GM12872 (cell line): ENCODE data around the gene KCNJ14.

Experiments used
- CTCF ChIP-seq: IDR thresholded peaks from 3 replicates; pipeline ENCODE4 v1.5.1; 2011; ENCODE audit warnings: low read depth, mild to moderate bottlenecking, low read length, moderate library complexity; ENCODE audit not compliant: insufficient read depth

The KCNJ14 gene

GRCh38 chr19:48511321-48511731 lies 56.0 kb downstream of the KCNJ14 start:
- TF ChIP-seq CTCF: no peak

GRCh38 chr19:48511800-48512503 lies 56.6 kb downstream of the KCNJ14 start, which contains the start of gene LMTK3:
Gene LMTK3, minus strand, starts transcription at chr19:48511835. Its CDS starts 259 bp downstream, at chr19:48511576.
- TF ChIP-seq CTCF: no peak

- no peak for TF ChIP-seq CTCF
These were observed 57.3 kb downstream of the KCNJ14 start for GRCh38 chr19:48512504-48513288.

GRCh38 chr19:48513289-48514122 lies 58.1 kb downstream of the KCNJ14 start:
- TF ChIP-seq CTCF: no peak

- no peak for TF ChIP-seq CTCF
These were observed 58.7 kb downstream of the KCNJ14 start for GRCh38 chr19:48514123-48514458.

- TF ChIP-seq CTCF: no peak
These were observed 61.2 kb downstream of the KCNJ14 start for GRCh38 chr19:48516536-48516935.
